ENCODE measurements around the gene EIF4G3.

EIF4G3 gene

DNA sequence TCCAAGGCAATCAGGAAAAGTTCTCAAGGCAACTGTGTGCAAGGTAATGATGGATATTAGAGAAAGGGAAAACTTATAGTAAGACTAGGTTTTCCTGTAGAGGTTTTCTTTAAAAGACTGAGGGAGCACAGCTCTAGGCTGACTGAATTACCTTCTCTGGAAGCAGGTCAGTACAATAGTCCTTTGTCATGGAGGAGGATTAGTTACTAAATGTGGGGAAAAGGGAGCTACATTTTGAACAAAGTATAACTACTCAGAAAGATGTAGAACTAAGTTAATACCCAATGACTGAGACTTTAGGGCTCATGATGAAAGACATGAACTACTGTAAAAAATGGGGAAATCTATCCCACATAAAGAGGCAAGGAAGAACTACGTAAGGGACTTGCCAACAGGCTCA lies 241.0 kb downstream of the EIF4G3 start:
- no peaks in the 10 kb centered on the region for H3K27me3 ChIP-seq (replicated peaks)
- H3K4me3 ChIP-seq (ENCODE audit: low read depth, low read length), result no peak overlapping the region
- TF ChIP-seq, protein P1, sequence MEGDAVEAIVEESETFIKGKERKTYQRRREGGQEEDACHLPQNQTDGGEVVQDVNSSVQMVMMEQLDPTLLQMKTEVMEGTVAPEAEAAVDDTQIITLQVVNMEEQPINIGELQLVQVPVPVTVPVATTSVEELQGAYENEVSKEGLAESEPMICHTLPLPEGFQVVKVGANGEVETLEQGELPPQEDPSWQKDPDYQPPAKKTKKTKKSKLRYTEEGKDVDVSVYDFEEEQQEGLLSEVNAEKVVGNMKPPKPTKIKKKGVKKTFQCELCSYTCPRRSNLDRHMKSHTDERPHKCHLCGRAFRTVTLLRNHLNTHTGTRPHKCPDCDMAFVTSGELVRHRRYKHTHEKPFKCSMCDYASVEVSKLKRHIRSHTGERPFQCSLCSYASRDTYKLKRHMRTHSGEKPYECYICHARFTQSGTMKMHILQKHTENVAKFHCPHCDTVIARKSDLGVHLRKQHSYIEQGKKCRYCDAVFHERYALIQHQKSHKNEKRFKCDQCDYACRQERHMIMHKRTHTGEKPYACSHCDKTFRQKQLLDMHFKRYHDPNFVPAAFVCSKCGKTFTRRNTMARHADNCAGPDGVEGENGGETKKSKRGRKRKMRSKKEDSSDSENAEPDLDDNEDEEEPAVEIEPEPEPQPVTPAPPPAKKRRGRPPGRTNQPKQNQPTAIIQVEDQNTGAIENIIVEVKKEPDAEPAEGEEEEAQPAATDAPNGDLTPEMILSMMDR (IDR thresholded peaks at IDR 0.05; ENCODE audit: low read depth, low read length, missing control alignments), result no peak
- H3K27ac ChIP-seq, result no peak overlapping the region
- peaks cover 4% of the 10 kb centered on the region for H3K36me3 ChIP-seq (replicated peaks)
- DNase-seq, result no peak
- in situ Hi-C loops (cut with HindIII; ENCODE audit: low pct_ligation_motif_present, low sequenced_read_pairs), result no loop called here

DNA sequence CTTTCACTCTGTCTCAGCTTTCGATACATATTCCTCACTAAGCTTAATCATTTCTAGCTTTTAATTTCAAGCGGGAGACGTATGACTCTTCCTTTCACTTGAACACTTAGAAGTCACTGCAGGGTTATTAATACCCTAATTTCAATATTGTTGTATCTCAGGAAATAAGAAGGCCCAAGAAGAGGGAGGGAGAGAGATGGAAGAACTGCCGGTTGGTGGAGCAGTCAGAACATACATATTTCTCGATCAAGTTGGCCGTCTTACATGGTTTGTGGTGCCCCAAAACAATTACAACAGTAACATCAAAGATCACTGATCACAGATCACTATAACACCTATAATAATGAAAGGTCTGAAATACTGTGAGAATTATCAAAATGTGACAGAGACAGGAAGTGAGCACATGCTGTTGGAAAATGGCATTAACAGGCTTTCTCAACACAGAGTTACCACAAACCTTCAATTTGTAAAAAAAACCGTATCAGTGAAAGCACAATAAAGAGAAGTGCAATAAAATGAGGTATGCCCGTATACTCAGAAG lies 244.2 kb downstream of the EIF4G3 start:
- Histone ChIP-seq H3K4me3 (ENCODE audit: low read depth, low read length) (no peak overlapping the region), H3K27me3 (replicated peaks) (no peaks in the 10 kb centered on the region), H3K27ac (no peak overlapping the region), H3K36me3 (replicated peaks) (peaks cover 2% of the 10 kb centered on the region)
- DNase-seq, result no peak
- in situ Hi-C loops (cut with HindIII; ENCODE audit: low pct_ligation_motif_present, low sequenced_read_pairs), result no loop called here
- TF ChIP-seq, protein P1 (IDR thresholded peaks at IDR 0.05; ENCODE audit: low read depth, low read length, missing control alignments), result no peak

DNA sequence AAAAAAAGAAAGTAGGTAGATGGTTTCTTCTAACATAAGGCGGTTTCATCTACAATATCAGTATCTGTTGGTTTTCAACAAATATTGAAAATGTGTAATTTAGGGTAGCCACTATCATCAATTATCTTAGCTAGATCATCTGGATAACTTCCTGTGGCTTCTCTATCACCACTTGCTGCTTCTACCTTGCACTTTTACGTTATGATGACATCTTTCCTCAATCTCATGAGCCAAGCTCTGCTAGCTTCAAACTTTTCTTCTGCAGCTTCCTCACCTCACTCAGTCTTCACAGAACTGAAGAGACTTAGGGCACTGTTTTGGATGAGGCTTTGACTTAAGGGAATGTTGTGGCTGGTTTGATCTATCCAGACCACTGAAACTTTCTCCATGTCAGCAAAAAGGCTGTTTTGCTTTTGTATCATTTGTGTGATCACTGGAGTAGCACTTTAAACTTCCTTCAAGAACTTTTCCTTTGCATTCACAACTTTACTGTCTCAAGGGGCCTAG lies 244.7 kb downstream of the EIF4G3 start:
- TF ChIP-seq, protein P1 (IDR thresholded peaks at IDR 0.05; ENCODE audit: low read depth, low read length, missing control alignments), result no peak
- H3K27me3 ChIP-seq (replicated peaks), result no peaks in the 10 kb centered on the region
- no peak for DNase-seq
- H3K36me3 ChIP-seq (replicated peaks), result peaks cover 2% of the 10 kb centered on the region
- in situ Hi-C loops (cut with HindIII; ENCODE audit: low pct_ligation_motif_present, low sequenced_read_pairs), result no loop called here
- no peak overlapping the region for H3K27ac ChIP-seq
- no peak overlapping the region for H3K4me3 ChIP-seq (ENCODE audit: low read depth, low read length)

DNA sequence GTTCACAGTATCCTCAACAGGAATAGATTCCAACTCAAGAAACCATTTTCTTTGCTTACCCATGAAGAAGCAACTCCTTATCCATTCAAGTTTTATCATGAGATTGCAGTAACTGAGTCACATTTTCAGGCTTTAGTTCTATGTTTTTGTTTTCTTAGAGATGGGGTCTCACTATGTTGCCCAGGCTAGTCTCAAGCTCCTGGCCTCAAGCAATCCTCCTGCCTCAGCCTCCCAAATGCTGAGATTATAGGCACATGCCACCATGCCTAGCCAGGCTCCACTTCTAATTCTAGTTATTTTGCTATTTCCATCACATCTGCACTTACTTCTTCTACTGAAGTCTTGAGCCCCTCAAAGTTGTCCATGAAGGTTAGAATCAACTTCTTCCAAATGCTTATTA lies 246.3 kb downstream of the EIF4G3 start:
- H3K27ac ChIP-seq, result no peak overlapping the region

DNA sequence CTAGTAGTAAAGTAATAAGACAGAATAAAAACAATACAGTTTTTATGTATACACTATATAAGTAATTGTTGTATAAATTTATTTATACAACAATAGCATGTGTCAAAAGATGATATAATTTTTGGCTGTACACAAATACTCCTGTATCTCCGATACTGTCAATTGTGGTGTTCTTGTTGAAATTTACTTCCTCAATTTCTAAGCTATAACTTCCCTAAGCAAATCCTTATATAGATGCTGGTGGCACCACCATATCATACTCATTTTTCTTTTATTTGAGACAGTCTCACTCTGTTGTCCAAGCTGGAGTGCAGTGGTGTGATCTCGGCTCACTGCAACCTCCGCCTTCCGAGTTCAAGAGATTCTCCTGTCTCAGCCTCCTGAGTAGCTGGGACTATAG lies 248.6 kb downstream of the EIF4G3 start:
- Histone ChIP-seq H3K36me3 (replicated peaks) (peaks cover 2% of the 10 kb centered on the region), H3K4me3 (ENCODE audit: low read depth, low read length) (no peak overlapping the region), H3K27me3 (replicated peaks) (no peaks in the 10 kb centered on the region), H3K27ac (no peak overlapping the region)
- in situ Hi-C loops (cut with HindIII; ENCODE audit: low pct_ligation_motif_present, low sequenced_read_pairs), result no loop called here
- no peak for DNase-seq
- TF ChIP-seq, protein P1 (IDR thresholded peaks at IDR 0.05; ENCODE audit: low read depth, low read length, missing control alignments), result no peak

More for the DNA sequence above, 246.3 kb downstream of the EIF4G3 start:
- Histone ChIP-seq H3K36me3 (replicated peaks) (peaks cover 2% of the 10 kb centered on the region), H3K4me3 (ENCODE audit: low read depth, low read length) (no peak overlapping the region), H3K27me3 (replicated peaks) (no peaks in the 10 kb centered on the region)
- in situ Hi-C loops (cut with HindIII; ENCODE audit: low pct_ligation_motif_present, low sequenced_read_pairs), result no loop called here
- no peak for DNase-seq
- TF ChIP-seq, protein P1 (IDR thresholded peaks at IDR 0.05; ENCODE audit: low read depth, low read length, missing control alignments), result no peak

DNA sequence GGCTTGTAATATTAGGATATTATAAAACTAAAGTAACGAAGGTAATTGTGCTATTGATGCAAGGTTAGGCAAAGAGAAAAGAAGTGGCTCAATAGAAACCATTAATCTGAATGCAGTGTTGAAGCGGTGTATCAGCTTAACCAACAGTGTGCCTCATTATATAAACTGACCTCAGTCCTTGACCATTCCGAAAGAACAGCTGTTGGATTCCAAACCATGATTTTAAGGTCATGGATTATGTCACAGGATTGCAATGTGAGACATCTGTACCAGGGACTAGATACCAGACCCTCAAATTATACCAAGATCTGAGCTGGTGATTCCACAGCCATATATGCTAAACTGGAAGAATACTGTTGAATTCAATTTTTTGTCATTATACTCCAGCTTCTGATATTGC lies 255.4 kb downstream of the EIF4G3 start:
- in situ Hi-C loops (cut with HindIII; ENCODE audit: low pct_ligation_motif_present, low sequenced_read_pairs), result no loop called here
- H3K27ac ChIP-seq, result no peak overlapping the region
- DNase-seq, result peak; percentile 14

More for the DNA sequence above, 255.4 kb downstream of the EIF4G3 start:
- TF ChIP-seq, protein P1 (IDR thresholded peaks at IDR 0.05; ENCODE audit: low read depth, low read length, missing control alignments), result no peak
- Histone ChIP-seq H3K36me3 (replicated peaks) (no peaks in the 10 kb centered on the region), H3K4me3 (ENCODE audit: low read depth, low read length) (no peak overlapping the region), H3K27me3 (replicated peaks) (no peaks in the 10 kb centered on the region)

All from brain microvascular endothelial cell (primary cell).